ENCODE measurements around the gene FSD1L. TPM values are rescaled to one million over a fixed set of nuclear protein-coding genes. Genes with fewer than 3 reads are reported as not detected.

The FSD1L gene
- 3.4 and 3.6 TPM in 2 replicates for total RNA-seq

DNA sequence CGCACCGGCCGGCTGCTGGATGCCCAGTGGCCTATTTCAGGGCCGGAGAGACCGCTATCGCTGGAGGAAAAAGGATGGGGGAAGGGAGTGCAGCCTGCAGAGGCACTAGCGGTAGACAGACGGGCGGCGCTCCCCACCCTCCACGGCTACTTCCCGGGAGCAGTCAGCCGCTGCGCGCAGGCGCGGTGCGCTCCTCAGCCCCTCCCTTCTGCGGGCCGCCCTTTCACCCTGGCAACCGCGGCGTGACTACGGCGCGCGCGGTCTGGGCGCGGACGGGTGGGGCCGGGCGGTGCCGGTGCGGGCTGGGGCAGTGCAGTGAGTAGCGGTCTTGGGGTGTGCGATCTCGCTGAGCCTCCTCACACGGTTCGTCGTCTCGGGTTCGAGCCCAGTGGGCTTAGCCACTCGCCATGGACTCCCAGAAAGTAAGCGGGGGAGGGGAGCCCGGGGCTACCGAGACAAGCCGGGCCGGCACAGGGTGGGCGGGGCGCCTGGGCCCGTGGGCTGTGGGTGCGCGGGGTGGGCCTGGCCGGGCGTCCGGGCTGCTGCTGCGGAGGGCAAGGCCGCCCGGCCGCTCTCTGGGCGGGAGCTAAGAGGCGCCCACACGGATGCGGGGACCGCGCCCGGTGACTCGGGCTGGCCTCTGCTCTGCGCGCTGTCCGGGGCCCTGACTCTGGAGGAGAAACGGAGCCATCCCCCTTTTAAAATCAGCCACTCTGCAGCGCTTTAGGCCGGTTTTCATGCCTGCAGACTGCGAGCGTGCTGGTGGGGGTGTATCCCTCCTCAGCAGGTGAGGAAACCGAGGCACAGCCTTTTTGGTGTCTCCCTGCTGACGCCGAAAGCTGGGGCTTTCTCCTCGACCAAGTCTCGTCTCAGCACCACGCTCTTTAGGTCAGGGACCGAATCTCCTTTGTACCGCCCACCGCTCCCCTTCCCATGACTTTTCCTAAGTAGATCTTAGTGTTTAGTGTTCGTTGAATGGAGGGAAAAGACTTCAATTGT, at the start of gene FSD1L:
Gene FSD1L, plus strand, starts transcription at position 221 of the 999 bp plus-strand sequence. Its CDS starts 187 bp downstream, at position 408.

DNA sequence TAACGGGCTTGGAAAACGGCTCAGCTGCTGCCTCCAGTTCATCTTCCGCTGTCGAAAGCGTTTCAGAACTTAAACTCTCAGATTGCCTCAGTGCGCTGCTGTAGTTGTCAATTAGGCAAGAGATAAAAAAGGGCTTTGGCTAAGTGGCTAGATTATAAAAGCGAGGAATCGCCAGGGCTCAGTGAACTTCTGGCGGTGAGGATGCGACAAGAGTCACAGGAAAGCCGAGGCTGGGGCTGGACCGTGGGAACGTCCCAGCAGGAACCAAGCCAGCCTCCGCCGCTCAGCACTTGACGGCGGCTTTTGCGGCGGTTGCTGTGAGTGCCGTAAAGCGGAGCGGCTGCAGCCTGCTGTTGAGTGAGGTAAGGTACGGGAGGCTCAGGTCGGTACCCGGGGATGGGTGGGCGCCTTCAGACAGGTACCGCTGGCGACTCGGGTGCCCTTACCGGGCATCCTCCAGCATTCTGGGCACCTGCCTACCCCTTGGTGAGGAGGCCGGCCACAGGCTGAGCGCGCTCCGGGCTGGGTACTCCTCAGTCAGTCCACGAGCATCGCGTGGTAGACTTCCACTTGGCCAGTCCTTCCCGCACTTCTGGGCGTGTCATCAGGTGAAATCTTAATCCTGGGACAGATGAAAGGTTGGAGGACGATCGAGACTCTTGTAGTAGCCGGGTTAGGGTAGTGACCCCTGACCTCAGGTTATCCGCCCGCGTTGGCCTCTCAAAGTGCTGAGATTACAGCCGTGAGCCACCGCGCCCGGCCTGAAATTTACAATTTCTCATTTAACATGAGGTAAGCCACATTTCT, 110.2 kb downstream of the FSD1L start, which contains the start of gene FKTN:
Gene FKTN, plus strand, starts transcription at position 328 of the 807 bp plus-strand sequence. CDS start 16,902 bp downstream, outside the sequence.

Other genes with a start within 250 kb of the FSD1L start
- gene SLC44A1, start 203.4 kb upstream of the FSD1L start, total RNA-seq: 71.3 and 105 TPM in 2 replicates
- 23.2 and 23.7 TPM in 2 replicates for gene FKTN, start 110.1 kb downstream of the FSD1L start, total RNA-seq
- not detected in 2 replicates for gene TAL2, start 214.4 kb downstream of the FSD1L start, total RNA-seq
- gene TMEM38B, start 246.5 kb downstream of the FSD1L start, total RNA-seq: 24.2 and 51.9 TPM in 2 replicates